ENCODE results near the gene COL5A2.

Gene COL5A2

DNA sequence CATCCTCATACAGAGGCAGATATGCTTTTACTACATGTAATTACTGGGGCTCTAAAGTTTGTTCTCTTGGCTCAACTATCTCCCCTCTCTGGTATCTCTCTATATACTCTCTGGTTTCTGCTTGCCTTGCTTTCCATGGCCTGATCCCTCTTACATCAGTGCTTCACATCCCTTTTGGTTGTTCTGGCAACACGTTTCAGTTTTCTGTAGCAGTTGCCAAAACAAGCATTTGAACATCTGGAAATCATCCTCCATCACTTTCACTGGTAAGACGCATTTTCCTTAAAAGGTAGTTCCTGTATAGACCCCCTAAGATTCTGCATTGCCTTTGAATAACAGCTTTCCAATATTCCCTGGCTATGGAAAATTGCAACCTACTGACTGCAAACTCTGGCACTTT, 25.9 kb downstream of the COL5A2 start:
- no peak overlapping the region for H3K4me3 ChIP-seq
- H3K27ac ChIP-seq = no peak overlapping the region

DNA sequence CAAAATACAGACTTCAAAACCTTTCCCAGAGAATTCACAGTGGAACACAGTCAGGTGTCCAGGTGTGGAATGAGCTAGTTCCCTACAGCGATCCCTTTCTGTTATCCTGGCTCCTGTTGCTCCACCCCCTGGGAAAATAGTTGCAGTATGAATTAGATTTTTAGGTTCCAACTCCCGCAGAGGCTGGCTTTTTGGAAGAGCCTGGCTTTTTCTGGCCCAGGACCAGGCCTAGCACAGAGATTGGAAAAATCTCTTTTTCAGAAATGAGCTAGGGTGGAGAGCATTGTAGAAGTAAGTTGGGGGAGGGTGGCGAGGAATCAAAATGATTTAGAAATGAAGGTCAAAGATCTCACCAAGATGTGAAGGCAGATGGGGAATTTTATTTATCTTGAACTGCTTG, 27.1 kb downstream of the COL5A2 start:
- H3K27ac ChIP-seq = no peak overlapping the region
- H3K4me3 ChIP-seq = no peak overlapping the region

DNA sequence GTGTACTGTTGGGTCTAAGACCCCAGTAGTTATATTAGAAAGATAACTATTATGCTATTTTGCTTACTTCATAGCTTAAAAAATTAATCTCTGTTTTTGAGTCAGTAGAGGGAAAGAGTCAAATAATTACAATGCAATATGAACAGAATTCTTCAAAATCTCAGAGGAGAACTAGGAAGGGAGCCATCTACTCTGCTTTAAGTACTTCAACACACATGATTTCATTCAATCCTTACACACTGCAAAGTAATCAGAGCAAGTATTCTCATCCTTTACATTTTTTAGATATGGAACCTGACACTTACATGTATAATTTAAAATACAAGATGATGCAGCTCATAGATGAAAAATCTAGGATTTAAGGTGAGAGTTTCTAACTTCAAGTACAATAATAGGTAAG, 27.7 kb downstream of the COL5A2 start:
- Histone ChIP-seq H3K4me3 (no peak overlapping the region), H3K27ac (no peak overlapping the region)

DNA sequence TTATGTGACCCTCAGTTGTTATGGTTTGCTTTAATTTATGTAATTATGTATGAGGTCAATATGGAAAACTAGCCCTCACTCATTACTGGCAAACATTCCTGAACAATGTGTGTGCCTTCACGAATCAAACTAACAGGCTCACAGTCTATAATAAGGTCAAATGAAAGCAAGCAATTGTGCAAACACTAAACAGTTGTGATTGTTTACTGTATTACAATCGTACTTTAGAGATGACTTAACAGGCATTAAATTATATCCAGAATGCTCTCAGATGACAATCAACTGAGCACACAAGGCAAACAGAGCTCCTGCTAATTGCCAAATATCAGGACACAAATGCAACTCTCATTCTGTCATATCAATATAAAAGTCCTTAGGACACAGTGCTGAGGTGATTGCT, 29.5 kb downstream of the COL5A2 start:
- H3K27ac ChIP-seq = peak overlapping the region in 4 of 21 experiments; percentile 1 to 54 (median 13)
- H3K4me3 ChIP-seq = no peak overlapping the region

DNA sequence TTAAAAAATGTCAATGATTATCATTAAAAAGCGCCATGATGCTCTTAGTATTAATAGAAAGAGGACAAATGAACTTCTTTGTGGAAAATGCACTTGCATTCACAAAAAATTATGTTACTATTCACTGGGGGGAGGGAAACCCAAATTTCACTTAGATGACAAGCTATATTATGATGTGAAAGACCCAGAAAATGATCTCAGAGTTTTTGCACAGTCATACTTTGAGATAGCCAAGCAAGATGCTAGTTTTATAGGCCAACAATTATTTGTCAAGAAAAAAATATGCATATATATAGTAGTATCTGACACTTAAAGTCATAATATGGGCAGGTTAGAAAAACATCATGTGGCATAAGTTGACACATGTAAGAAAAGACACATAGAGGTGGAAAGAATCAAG, 31.6 kb downstream of the COL5A2 start:
- H3K27ac ChIP-seq = peak overlapping the region in 4 of 21 experiments; percentile 19 to 59 (median 45)
- H3K4me3 ChIP-seq = no peak overlapping the region

DNA sequence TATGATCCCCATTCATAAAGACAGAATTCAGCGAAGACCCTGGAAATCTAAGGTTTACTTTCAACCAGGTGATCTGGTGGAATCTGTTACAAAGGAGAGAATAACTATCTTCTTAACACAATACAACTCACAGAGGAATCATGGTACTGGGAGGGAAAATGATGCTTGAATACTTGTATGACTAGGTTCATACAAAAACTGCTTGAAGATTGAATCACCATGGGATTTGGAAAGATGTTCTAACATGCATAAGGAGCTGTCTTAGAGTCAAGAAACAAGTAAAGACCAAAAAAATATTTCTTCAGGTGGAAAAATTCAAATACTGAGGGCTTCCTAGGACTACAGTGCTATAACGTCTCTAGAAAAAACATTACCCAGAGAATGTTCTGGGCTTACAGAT, 32.2 kb downstream of the COL5A2 start:
- H3K27ac ChIP-seq = peak overlapping the region in 9 of 21 experiments; percentile 3 to 59 (median 31)
- H3K4me3 ChIP-seq = no peak overlapping the region

DNA sequence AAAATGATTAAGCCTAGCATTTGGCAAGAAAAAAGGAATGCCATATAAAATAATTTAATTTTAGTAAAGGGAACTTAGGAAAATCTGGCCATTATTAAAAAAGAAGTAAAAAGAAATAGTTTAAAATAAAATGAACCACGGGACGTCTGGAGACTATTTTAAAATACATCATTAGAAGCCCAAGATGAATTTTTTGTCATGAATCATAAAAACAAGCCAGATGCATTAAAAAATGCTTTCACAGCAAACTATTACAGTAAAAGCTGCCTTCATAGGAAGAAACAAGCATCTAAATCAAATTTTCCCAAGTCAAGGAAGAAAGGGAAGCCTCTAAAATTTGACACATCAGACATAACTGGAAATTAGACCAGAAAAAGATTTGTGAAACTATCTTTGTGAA, 33.0 kb downstream of the COL5A2 start:
- no peak overlapping the region for H3K4me3 ChIP-seq
- H3K27ac ChIP-seq = peak overlapping the region in 6 of 21 experiments; percentile 3 to 59 (median 16)

DNA sequence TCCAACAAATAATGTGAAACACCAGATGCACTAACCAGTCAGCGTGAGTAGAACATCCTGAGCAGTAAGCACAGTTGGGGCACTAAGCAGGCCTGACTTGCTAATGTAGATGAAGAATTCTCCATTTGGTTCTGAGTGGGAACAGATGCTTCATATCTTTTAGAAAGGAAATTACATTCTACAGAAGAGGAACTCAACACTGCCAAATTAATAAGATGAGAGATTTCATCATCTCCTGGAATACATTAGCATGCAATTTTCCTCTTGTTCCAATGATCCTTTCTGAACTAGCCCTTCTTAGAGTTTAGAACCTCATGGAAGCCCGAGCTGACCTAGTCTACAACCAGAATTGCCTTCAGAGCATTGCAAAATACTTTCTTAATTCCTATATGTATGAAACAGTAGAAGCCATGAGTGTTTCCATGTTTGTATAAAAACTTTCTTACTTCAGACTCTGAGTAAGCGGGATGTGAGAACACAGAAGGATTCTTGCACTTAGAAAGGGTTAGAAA, 34.8 kb downstream of the COL5A2 start:
- H3K27ac ChIP-seq = peak overlapping the region in 4 of 21 experiments; percentile 5 to 55 (median 20)

DNA sequence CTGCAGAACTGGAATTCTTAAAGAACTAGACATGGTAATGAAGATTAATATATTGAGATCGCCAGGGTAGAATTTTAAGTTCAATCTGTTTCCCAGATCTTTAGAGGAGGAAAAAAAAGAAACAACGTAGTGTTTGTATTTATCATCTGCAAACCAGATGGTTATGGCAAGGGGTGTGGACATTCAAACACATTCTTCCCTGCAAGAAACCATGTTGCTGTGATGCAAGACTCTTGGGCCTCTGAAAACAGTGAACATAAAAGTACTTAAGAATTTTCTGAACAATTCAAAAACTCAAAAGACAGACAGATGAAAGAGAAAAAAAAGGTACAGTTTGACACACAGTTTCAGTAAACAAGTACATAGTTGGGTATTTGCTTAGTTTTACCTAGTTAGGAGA, 35.6 kb downstream of the COL5A2 start:
- Histone ChIP-seq H3K4me3 (no peak overlapping the region), H3K27ac (peak overlapping the region in 4 of 21 experiments; percentile 14 to 55 (median 30))

More for the DNA sequence above, 34.8 kb downstream of the COL5A2 start:
- H3K4me3 ChIP-seq = no peak overlapping the region

DNA sequence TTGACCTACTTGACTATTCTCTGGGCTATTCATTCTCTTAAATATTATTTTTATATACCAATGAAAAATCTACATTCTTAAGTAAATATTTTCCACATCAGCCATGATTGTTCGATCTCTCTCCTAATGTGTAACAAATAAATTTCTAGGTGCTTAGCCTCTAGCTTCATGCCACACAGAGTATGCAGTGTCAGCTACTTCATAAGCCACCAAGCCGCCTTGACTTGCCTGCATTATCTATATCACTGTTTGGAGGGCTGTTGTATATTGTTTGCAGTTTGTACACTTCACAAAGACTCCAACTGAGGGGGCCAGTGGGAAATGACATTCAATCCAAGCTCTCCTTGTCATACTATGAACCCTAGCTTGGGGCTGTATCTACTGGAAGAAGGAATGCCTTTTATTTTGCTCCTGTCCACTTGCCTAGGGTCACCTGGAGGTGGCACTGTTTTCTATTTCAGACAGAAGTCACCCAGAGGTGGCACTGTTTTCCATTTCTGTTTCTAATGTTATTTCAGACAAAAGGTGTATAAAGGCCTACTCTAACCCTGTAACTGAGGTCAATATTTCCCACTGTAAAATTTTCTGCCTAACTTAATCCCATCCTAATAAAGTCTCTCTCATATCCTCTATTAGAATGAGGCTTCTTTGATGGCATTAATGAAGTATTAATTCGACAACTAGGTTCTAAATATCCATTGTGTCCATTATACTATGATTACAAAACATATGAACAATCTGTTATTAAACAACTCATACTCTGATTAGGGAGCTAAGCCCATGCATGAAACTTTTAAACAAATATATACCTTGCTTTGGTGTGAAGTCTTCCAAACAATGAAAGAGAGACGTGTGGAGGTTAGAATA, 36.4 kb downstream of the COL5A2 start:
- H3K4me3 ChIP-seq = no peak overlapping the region
- peak overlapping the region in 6 of 21 experiments; percentile 22 to 55 (median 45) for H3K27ac ChIP-seq

DNA sequence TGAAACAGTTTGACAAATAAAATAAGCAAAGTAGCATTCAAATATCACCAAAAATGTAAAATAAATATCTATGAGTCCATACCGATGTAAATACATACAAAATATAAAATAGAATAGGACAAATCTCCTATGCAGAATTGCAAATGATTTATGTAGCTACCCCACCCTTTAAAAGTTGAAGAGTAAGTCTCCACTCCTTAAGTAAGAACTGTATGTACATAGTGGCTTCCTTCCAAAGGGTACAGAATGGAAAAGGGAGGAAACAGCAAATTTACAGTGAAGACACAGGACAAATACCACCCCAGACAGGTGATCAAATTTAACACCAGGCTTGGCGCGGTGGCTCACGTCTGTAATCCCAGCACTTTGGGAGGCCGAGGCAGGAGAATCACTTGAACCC, 40.8 kb downstream of the COL5A2 start:
- H3K4me3 ChIP-seq = no peak overlapping the region
- H3K27ac ChIP-seq = no peak overlapping the region

DNA sequence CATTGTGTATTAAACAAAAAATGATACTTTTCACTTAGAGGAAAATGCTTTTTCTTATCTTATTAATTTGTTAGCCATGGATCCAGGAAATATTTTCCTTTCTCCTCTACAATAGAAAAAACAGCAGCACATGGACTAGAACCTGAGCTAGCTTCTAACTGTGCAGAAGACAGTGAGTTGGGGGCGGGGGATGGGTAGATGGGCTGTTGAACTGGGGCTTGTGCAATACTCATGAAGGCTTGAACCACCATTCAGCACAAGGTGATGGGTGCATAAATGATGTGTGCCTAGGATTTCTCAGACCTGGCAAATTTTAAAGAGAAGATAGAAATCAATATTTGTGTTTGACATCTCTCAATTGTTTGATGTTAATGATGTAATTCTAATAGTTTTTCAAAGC, 42.0 kb downstream of the COL5A2 start:
- no peak overlapping the region for H3K27ac ChIP-seq
- no peak overlapping the region for H3K4me3 ChIP-seq

DNA sequence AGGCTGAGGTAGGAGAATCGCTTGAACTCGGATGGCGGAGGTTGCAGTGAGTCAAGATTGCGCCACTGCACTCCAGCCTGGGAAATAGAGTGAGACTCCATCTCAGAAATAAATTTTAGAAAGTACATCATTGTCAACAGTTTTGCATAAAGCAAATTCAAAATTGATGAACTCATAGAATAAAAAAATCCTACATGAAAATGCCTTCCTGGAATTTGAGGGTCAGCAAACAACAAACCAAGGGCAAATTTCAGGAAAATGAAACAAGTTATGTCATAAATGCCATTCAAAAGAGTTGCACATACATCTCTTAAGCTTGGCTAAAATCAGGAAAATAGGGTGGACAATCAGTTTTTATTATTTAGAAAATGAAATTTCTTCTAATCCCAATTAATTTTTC, 45.1 kb downstream of the COL5A2 start:
- no peak overlapping the region for H3K4me3 ChIP-seq
- no peak overlapping the region for H3K27ac ChIP-seq

DNA sequence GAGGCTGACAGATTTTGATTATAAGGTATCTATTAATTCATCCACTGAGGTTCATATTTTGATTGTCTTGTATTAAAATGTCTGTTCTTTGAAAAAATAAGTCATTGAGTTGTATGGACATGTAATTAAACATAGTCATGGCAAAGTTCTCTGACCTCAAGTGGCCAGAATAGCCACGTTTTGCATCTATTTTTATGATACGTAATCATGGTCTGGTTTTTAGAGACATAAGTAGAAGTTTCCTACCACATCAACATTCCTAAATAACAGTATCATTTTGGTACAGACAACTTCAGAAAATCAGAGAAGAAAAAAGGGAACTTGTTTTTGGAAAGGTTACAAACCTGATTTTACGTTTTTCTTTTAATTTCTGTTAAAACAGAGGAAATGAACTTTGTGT, 47.6 kb downstream of the COL5A2 start:
- Histone ChIP-seq H3K27ac (no peak overlapping the region), H3K4me3 (no peak overlapping the region)

DNA sequence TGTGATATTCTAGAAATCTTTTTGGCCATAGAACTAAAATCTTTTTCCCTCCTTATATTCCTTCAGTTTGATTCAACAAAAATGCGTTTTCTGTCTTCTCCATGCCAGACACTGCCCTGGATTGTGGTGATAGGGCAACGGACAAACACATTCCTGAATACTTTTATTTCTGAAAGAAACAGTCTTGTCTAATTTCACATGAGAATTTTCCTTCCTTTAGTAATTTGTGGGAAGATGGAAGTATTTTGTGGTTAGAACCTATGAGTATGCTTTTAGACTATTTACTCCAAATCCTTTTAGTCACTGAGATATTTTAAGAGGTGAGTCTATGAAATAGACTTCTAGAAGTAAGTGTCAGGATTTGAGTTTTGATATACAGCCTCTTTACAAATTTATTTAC, 49.6 kb downstream of the COL5A2 start:
- H3K4me3 ChIP-seq = no peak overlapping the region
- peak overlapping the region in 3 of 21 experiments; percentile 1 to 12 (median 4) for H3K27ac ChIP-seq

DNA sequence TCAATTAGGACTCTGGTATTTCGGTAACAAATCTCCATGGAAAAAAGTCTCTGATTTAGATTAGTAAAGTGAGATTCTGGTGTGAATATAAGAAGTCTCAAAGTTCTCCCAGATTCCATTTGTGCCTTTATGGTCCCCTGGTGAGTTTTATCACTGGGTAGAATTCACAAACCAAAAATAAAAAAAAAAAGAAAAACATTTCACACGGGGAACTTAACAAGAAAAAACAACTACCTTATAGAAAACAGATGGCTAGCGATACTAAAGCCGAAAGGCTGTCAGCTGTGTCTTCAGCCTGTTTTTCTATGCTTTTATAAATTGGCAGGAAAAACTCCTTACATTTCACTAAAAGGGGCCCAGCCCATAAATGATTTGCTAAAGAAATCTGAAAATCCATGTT, 50.6 kb downstream of the COL5A2 start:
- peak overlapping the region in 5 of 21 experiments; percentile 1 to 47 (median 25) for H3K27ac ChIP-seq

DNA sequence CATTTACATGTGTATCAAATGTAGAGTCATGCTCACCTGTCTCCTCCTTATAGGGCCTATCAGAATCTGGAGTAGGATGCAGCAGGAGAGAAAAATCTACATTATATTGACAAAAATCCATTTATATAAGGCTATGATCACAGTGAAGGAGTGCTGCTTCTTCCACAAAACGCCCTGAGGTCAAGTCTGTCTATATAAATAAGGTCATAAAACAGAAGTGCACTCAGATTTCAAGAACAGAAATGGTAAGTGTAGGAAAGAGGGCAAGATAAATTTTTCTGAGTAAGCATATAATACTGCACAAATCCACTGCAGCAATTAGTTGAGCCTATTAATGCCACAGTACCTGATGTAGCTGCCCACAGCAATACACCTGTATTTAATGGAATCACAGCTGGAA, 51.8 kb downstream of the COL5A2 start:
- Histone ChIP-seq H3K27ac (peak overlapping the region in 1 of 21 experiments; percentile 47), H3K4me3 (no peak overlapping the region)

More for the DNA sequence above, 50.6 kb downstream of the COL5A2 start:
- H3K4me3 ChIP-seq = no peak overlapping the region

DNA sequence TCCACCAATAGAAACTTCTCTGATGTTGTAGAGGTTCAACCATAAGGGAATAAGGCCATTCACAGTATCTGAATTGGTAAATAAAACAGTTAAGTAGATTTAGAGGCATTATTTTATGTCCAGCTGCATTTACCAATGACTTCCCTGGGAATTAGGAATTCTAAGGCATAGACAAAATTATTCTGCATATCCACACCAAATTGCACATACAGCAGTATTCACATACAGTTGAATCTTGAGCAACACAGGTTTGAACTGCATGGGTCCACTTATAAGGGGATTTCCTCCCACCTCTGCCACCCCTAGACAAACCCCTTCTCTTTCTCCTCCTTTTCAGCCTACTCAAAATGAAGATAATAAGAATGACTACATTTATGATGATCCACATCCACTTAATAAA, 54.4 kb downstream of the COL5A2 start:
- H3K27ac ChIP-seq = no peak overlapping the region

DNA sequence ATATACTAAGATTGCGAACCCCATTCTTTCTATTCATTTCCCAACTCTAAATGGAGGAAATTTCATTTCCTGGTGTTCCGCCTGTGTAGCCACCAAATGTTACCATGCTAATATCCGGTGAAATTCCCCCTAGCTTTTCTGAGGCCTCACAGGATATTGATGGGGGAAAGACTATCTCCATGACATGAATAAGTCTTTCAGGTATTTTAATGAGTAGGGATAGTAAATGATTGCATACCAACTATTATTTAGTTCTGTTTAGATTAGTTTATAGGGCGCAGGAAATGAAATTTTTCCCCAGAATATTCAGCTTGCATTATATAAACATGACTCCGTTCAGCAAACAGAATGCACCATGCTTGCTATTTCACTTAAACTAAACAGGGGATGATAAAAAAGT, 55.4 kb downstream of the COL5A2 start:
- Histone ChIP-seq H3K4me3 (no peak overlapping the region), H3K27ac (no peak overlapping the region)

More for the DNA sequence above, 54.4 kb downstream of the COL5A2 start:
- no peak overlapping the region for H3K4me3 ChIP-seq

DNA sequence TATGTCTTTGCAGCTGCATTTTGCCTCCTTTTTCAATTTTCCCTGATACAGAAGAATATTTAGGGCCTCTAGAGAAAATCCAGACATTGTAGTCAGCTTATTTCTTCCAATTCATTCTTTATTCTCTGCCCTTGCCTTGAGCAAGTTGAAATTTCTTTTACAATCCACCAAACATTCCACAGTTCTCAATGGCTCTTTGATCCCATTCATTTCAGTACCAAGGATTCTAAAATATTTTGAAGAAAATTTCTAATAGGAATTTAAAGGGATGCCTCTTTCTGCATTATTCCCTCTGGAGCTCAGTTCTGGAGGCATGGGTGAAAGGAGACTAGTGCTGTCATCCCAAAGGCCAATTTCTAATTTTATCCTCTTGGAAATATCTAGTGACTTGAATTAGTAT, 61.2 kb downstream of the COL5A2 start:
- no peak overlapping the region for H3K27ac ChIP-seq
- H3K4me3 ChIP-seq = no peak overlapping the region

DNA sequence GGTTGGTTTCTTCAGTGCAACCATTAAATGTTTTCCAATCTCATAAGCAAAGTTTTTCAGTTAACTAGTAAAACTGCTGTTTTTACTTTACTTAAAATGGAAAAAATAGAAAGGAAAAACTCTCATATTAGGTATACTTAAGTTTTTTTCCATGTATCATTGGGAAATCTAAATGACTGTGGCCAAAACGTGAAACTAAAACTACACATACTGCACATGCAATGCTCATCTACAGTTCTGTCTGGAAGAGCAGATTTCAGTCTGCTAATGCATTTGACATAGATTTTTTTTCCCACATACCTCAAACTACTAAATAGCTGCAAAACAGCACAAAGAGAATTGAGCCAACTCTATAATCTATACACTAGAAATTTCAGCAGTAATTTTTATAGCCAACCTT, 62.6 kb downstream of the COL5A2 start:
- Histone ChIP-seq H3K4me3 (no peak overlapping the region), H3K27ac (peak overlapping the region in 1 of 21 experiments; percentile 36)
